ENCODE data around the gene PTGES2. TPM values are rescaled to one million over a fixed set of nuclear protein-coding genes. Genes with fewer than 3 reads are reported as not detected.
A peak's percentile ranks its signal among the peaks of the same experiment; 100 is the strongest.

The PTGES2 gene
- total and polyA plus RNA-seq, 7 donors, result 61.2 to 150 (median 119) TPM

GRCh38 chr9:128128836-128129590 lies 1.5 kb upstream of the PTGES2 start:
- Histone ChIP-seq H3K4me3 (peak overlapping the region; percentile 98), H3K36me3 (ENCODE audit: insufficient read depth in 1 of 2, low read depth in 1 of 2) (peaks cover 0 to 18% of the 10 kb centered on the region in 2 donors), H3K27ac (peak overlapping the region; percentile 95), H3K9me3 (no peaks in the 10 kb centered on the region), H3K27me3 (ENCODE audit: insufficient read depth in 3 of 3, low read length in 2 of 3) (no peaks in the 10 kb centered on the region), H3K4me1 (peaks cover 31% of the 10 kb centered on the region)
- WGBS, 3 donors, result 44 to 53% (median 45%) methylated on average over 29 of the region's 29 CpGs
- intact Hi-C loops (cut with DNase I), result no loop called here
- TF ChIP-seq CTCF (IDR thresholded peaks at IDR 0.05), result no peak
- ATAC-seq (no peak), DNase-seq (peak; percentile 20 to 59)

GRCh38 chr9:128127990-128128835 lies 684 bp upstream of the PTGES2 start:
- peaks cover 0 to 26% of the 10 kb centered on the region in 2 donors for H3K36me3 ChIP-seq (ENCODE audit: insufficient read depth in 1 of 2, low read depth in 1 of 2)
- H3K27me3 ChIP-seq (ENCODE audit: insufficient read depth in 3 of 3, low read length in 2 of 3), result no peaks in the 10 kb centered on the region
- intact Hi-C loops (cut with DNase I), result no loop called here
- H3K4me3 ChIP-seq, result peak overlapping the region; percentile 98
- peak; percentile 87 to 92 (median 90) for ATAC-seq
- peak overlapping the region; percentile 95 for H3K27ac ChIP-seq
- peak; percentile 87 to 90 for DNase-seq
- no peaks in the 10 kb centered on the region for H3K9me3 ChIP-seq
- 0% methylated on average over 66 to 82 of the region's 82 CpGs for WGBS, 3 donors
- peaks cover 31% of the 10 kb centered on the region for H3K4me1 ChIP-seq
- TF ChIP-seq CTCF (IDR thresholded peaks at IDR 0.05), result no peak

- H3K4me1 ChIP-seq, result peaks cover 31% of the 10 kb centered on the region
- DNase-seq (peak; percentile 10 to 48), ATAC-seq (no peak)
- H3K4me3 ChIP-seq, result peak overlapping the region; percentile 98
- H3K27me3 ChIP-seq (ENCODE audit: insufficient read depth in 3 of 3, low read length in 2 of 3), result no peaks in the 10 kb centered on the region
- H3K9me3 ChIP-seq, result no peaks in the 10 kb centered on the region
- intact Hi-C loops (cut with DNase I), result no loop called here
- H3K36me3 ChIP-seq (ENCODE audit: insufficient read depth in 1 of 2, low read depth in 1 of 2), result peaks cover 0 to 50% of the 10 kb centered on the region in 2 donors
- H3K27ac ChIP-seq, result no peak overlapping the region
- WGBS, 3 donors, result 29 to 38% (median 37%) methylated on average over 10 of the region's 10 CpGs
- TF ChIP-seq CTCF (IDR thresholded peaks at IDR 0.05), result no peak
These were observed 1.8 kb downstream of the PTGES2 start for GRCh38 chr9:128125580-128126354.

- H3K9me3 ChIP-seq, result no peaks in the 10 kb centered on the region
- intact Hi-C loops (cut with DNase I), result no loop called here
- WGBS, 3 donors, result 60 to 62% (median 62%) methylated on average over 16 of the region's 16 CpGs
- no peak for ATAC-seq
- peaks cover 0 to 57% of the 10 kb centered on the region in 2 donors for H3K36me3 ChIP-seq (ENCODE audit: insufficient read depth in 1 of 2, low read depth in 1 of 2)
- H3K27ac ChIP-seq, result no peak overlapping the region
- DNase-seq, result peak; percentile 65 to 74
- peaks cover 31% of the 10 kb centered on the region for H3K4me1 ChIP-seq
- peak; percentile 29 for TF ChIP-seq CTCF (IDR thresholded peaks at IDR 0.05)
- H3K4me3 ChIP-seq, result peak overlapping the region; percentile 98
- H3K27me3 ChIP-seq (ENCODE audit: insufficient read depth in 3 of 3, low read length in 2 of 3), result no peaks in the 10 kb centered on the region
These were observed 2.5 kb downstream of the PTGES2 start for GRCh38 chr9:128124873-128125579.

Data from psoas muscle (tissue), 8 donors.